ENCODE results near the gene ADCY10.
A peak's percentile ranks its signal among the peaks of the same experiment; 100 is the strongest.
"Not testable (repeated sequence)": the region's sequence is repeated elsewhere in the genome, so short reads cannot be mapped to it uniquely, and the experiment has no call there.

The ADCY10 gene

GRCh38 chr1:167842872-167843271, 71.1 kb downstream of the ADCY10 start:
- no peak for DNase-seq

- no peak for DNase-seq
Measured at GRCh38 chr1:167841530-167841929, 72.4 kb downstream of the ADCY10 start.

- DNase-seq, result no peak
Measured at GRCh38 chr1:167839009-167839408, 74.9 kb downstream of the ADCY10 start.

- DNase-seq, result no peak
Measured at GRCh38 chr1:167837326-167837725, 76.6 kb downstream of the ADCY10 start.

DNA sequence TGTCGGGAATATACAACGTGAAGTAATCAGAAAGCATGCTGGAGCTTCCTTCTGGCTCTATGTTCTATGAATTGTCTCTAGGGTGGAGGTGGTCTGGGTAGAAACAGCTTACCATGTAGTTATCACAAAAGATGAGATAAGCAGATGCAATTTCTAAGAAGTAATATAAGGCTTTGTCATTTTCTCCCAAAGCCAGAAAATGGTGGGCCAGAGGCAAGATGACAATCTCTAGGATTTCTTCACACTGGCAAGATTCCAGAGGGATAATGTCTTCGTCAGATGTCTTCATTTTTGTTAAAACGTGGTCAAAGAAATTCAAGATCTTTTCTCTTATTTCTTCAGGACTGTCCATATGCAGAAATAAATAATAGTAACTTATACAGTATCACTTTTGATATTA, 77.7 kb downstream of the ADCY10 start:
- DNase-seq, result no peak

DNA sequence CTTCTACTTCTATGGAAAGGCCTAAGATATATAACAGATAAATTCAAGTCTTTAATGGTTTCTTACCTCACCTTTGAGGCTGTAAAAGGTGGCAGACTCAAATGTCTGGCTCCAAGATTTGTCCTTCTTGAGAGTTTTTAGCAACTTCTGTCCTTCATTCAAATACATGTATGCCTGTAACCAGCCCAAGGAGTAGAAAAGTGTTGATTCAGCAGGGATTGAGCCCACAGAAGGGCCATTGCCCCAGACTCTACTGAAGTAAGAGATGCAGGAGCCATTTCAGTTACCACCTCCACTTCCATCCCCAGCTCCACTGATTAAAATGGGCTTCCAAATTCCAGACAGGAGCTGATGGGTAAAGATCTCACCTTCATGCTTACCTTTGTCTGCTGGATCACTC, 80.0 kb downstream of the ADCY10 start:
- no peak for DNase-seq

DNA sequence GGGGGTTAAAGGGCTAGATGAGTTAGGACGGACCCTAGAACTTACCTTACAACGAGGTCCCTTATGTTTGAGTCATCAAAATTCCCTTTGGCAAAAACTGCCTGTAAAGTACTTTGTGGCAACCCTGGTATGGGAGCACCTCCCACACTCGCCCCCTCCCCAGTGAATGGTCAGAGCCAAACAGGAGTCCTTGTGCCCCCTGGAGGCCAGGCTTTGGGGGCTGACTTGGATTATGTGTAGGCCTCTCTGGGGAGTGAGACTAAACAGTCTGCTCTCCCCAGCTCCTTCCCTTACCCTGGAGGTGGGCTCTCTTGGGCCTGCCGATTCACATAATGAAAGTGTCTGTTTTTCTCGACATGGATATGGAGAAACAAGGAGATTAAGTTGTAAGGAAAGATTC, 81.2 kb downstream of the ADCY10 start:
- no peak for DNase-seq

GRCh38 chr1:167830668-167831067, 83.3 kb downstream of the ADCY10 start:
- DNase-seq, result not testable (repeated sequence)

GRCh38 chr1:167829868-167830267, 84.1 kb downstream of the ADCY10 start:
- DNase-seq, result no peak

DNA sequence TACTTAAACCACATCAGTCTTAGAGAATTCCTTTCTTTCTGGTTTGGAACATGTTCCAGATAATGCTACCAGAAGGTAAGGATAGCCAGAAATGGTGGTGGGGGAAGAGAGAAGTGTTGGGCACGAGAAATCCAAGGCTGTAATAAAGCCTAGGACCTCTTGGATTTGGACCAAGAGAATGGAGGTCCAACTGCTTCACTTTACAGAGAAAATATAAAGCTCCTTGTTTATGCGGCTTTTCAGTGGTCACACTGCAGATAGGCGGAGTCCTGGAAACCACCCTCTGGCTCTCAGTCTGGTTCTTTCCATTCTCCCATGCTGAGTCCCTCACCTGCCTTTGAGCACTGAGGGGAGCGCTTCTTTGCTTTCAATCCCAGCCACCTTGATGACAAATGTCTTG, 87.8 kb downstream of the ADCY10 start:
- DNase-seq, result no peak

DNA sequence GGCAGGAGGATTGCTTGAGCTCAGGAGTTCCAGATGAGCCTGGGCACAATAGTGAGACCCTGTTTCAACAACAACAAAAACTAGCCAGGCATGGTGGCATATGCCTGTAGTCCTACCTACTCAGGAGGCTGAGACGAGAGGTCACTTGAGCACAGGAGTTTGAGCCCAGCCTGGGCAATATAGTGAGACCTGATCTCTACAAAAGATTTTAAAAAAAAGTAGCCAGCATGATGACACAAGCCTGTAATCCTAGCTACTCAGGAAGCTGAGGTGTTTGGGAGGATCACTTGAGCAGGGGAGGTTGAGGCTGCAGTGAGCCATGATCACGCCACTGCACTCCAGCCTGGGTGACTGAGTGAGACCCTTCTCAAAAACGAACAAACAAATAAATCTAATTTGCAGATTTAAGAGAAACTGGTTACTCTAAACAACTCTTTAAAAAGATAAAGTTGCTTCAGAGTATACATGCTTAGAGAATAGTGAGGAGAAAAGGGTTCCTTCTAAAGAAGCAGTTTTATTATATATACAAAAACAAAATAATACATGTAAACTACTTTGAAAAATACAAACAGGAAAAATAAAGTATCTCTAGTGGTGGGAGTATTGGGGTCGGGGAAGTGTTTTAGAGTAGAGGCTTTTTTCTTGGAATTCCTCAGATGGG, 88.4 kb downstream of the ADCY10 start:
- DNase-seq, result no peak

GRCh38 chr1:167824163-167824794, 89.7 kb downstream of the ADCY10 start:
- DNase-seq, result no peak

DNA sequence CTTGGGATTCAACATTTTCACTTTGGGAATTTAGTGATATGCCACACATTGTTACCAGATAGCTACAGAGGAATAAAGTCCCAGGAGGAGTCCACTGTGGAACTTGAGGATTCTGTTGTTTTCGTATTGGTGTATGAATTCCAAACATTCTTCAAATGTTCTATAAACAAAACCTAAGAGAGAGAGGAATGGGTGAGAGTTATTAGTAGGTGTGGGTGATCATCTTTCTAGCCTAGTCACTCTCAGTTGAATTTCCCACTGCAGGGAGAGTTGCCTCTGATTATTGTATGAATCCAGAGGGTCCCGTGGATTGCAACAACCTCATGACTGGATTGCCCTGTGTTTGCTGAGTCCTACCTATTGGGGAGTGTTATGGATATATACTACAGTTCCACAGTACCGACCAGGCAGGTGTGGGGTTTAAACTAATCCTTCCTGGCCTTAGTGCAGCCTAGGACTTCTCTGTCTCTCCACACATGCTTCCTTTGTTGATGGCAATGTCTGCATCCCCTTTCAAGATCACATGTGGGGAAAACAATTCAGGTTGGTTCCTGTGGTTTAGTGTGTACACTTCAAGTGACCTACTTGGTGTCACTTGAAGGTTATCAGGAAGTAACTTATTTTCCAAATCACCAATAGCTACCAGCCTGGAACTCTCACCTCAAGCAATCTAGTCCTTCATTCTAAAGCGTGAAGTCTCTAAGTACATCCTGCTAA, 91.8 kb downstream of the ADCY10 start:
- no peak for DNase-seq

DNA sequence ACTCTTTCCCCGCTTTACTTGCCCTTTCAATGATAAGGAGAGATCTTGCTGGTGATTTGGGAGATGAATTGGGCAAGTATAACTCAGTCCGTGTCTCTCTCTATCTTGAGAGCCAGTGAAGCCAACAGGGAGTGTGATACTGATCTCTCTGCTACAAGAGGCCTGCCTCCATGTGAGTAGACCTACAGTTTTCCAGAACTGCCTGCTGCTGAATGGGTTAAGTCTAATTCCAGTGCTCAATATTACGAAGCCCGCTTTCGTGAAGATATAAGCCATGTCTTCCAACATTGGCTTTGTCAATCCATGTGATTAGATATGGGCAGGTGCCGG, 92.6 kb downstream of the ADCY10 start:
- no peak for DNase-seq

DNA sequence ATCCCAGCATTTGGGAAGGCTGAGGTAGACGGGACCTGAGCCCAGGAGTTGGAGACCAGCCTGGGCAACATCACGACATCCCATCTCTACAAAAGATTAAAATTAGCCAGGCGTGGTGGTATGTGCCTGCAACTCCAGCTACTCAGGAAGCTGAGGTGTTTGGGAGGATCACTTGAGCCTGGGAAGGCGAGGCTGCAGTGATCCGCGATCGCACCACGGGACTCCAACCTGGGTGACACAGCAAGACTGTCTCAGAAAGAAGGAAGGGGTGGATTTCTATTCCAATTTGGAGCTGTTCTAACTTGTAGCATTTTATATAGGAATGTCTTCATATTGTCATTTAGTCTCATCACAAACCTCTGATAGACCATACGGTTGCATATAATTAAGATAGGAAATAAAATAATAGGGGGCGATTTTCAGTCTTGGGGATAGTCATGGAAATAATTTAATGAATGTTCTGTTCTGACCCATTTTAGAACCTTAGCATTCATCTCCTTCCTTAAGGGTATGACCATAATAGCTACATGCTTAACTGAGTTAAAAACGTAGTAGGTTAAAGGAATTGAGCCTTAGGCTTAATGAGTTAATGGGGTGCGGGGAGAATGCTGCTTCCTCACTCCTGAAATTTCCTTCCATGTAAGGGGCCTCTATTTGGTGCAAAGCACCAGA, 93.1 kb downstream of the ADCY10 start:
- DNase-seq, result no peak

GRCh38 chr1:167819849-167820683, 93.9 kb downstream of the ADCY10 start:
- DNase-seq, result peak; percentile 78

GRCh38 chr1:167815650-167816049, 98.3 kb downstream of the ADCY10 start:
- no peak for DNase-seq

DNA sequence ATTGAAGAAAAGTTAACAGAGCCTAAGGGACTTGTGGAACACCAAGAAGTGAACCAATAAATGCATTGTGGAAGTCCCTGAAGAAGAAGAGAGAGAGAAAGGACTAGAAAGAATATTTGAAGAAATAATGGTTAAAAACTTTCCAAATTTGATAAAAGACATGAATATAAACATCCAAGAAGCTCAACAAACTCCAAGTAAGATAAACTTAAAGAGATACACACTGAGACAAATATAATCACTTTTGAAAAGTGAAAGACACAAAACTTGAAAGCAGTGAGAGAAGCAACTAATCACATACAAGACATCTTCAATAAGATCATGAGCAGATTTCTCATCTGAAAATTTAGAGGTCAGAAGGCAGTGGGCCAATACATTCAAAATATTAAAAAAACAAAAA, 101.0 kb downstream of the ADCY10 start:
- no peak for DNase-seq

GRCh38 chr1:167808690-167809089, 105.2 kb downstream of the ADCY10 start:
- no peak for DNase-seq

- no peak for DNase-seq
Measured at GRCh38 chr1:167808104-167808503, 105.8 kb downstream of the ADCY10 start.

DNA sequence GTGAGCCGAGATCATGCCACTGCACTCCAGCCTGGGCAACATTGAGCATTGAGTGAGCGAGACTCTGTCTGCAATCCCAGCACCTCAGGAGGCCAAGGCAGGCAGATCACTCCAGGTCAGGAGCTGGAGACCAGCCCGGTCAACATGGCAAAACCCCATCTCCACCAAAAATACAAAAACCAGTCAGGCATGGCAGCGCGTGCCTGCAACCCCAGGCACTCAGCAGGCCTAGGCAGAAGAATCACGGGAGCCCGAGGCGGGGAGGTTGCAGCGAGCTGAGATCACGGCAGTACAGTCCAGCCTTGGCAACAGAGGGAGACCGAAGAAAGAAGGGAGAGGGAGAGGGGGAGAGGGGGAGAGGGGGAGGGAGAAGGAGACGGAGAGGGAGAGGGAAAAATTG, 107.3 kb downstream of the ADCY10 start:
- DNase-seq, result not testable (repeated sequence)

- DNase-seq, result not testable (repeated sequence)
Measured at GRCh38 chr1:167806235-167806634, 107.7 kb downstream of the ADCY10 start.

DNA sequence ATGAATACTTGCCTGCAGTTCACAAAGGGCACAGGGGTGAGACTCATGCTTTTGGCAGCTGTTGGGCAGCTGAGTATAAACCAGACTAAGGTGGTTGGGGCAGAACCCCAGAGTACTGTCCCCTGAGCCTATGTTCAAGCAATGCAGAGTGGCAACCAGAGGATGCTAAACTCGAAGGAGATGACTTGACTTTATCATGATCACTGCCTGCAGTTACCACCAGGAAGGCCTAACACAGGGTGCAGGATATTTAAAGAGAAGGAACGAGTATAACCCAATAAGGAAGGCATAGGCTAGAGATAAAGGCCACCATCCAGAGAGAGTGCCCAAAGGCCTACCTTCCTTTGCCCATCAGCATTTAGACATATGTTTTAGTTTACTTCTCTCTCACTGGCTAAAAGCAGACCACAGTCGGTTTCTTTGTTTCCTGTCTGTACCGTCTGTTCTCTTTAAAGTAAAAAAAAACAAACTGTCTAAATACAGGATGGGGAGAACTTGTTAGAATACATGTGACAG, 108.8 kb downstream of the ADCY10 start:
- no peak for DNase-seq

All from NCI-H526 treated with DMSO at 0.1 percent for 48 hours (cell line).